HUES48 (cell line): ENCODE measurements around the gene ZFPM1.

ENCODE experiments used
- H3K27ac ChIP-seq: one replicate; pipeline ENCODE4 v1.7.0; 2013; ENCODE audit warnings: low read depth, low read length, inconsistent platforms
- H3K27me3 ChIP-seq: 2 replicates; pipeline ENCODE4 v1.6.1; 2013; ENCODE audit warnings: mild to moderate bottlenecking, low read length; ENCODE audit not compliant: control insufficient read depth, insufficient read depth
- H3K36me3 ChIP-seq: 2 replicates; pipeline ENCODE4 v1.6.1; 2013; ENCODE audit warnings: low read length; ENCODE audit not compliant: control insufficient read depth, insufficient read depth
- H3K4me1 ChIP-seq: 2 replicates; pipeline ENCODE4 v1.6.1; 2013; ENCODE audit warnings: mild to moderate bottlenecking, low read length; ENCODE audit not compliant: control insufficient read depth, insufficient read depth
- H3K4me3 ChIP-seq: 2 replicates; pipeline ENCODE4 v1.5.1; 2013; ENCODE audit warnings: mild to moderate bottlenecking, low read depth, low read length
- H3K9ac ChIP-seq: 2 replicates; pipeline ENCODE4 v1.6.1; 2013; ENCODE audit warnings: mild to moderate bottlenecking, low read depth, low read length, moderate library complexity
- H3K9me3 ChIP-seq: 2 replicates; pipeline ENCODE4 v1.6.1; 2013; ENCODE audit warnings: low read length; ENCODE audit not compliant: control insufficient read depth, insufficient read depth

Gene ZFPM1

GRCh38 chr16:88442727-88443576 is 10.1 kb upstream of the ZFPM1 start:
- H3K4me3 ChIP-seq = no peak overlapping the region
- 0 out of 2 replicates have a peak, but pooled peaks cover 4% of the 10 kb centered on the region for H3K4me1 ChIP-seq
- no peak overlapping the region for H3K9ac ChIP-seq
- H3K36me3 ChIP-seq = no peaks in the 10 kb centered on the region
- H3K27ac ChIP-seq = no peak overlapping the region
- H3K9me3 ChIP-seq = no peaks in the 10 kb centered on the region
- H3K27me3 ChIP-seq = no peaks in the 10 kb centered on the region

- no peaks in the 10 kb centered on the region for H3K27me3 ChIP-seq
- H3K4me1 ChIP-seq = 0 out of 2 replicates have a peak, but pooled peaks cover 4% of the 10 kb centered on the region
- H3K9me3 ChIP-seq = no peaks in the 10 kb centered on the region
- H3K36me3 ChIP-seq = no peaks in the 10 kb centered on the region
- no peak overlapping the region for H3K4me3 ChIP-seq
- no peak overlapping the region for H3K27ac ChIP-seq
- H3K9ac ChIP-seq = no peak overlapping the region
Measured at GRCh38 chr16:88444826-88445582, 8.1 kb upstream of the ZFPM1 start.

GRCh38 chr16:88445583-88445960 is 7.5 kb upstream of the ZFPM1 start:
- no peak overlapping the region for H3K27ac ChIP-seq
- H3K27me3 ChIP-seq = peaks cover 5% of the 10 kb centered on the region
- no peak overlapping the region for H3K9ac ChIP-seq
- H3K36me3 ChIP-seq = no peaks in the 10 kb centered on the region
- H3K4me1 ChIP-seq = 0 out of 2 replicates have a peak, but pooled peaks cover 4% of the 10 kb centered on the region
- H3K4me3 ChIP-seq = no peak overlapping the region
- no peaks in the 10 kb centered on the region for H3K9me3 ChIP-seq

GRCh38 chr16:88446061-88446460 is 7.0 kb upstream of the ZFPM1 start:
- no peak overlapping the region for H3K9ac ChIP-seq
- no peaks in the 10 kb centered on the region for H3K36me3 ChIP-seq
- H3K4me3 ChIP-seq = no peak overlapping the region
- H3K9me3 ChIP-seq = no peaks in the 10 kb centered on the region
- H3K27ac ChIP-seq = no peak overlapping the region
- H3K27me3 ChIP-seq = peaks cover 10% of the 10 kb centered on the region
- H3K4me1 ChIP-seq = 0 out of 2 replicates have a peak, but pooled peaks cover 4% of the 10 kb centered on the region

GRCh38 chr16:88446736-88447135 is 6.3 kb upstream of the ZFPM1 start:
- Histone ChIP-seq H3K4me1 (0 out of 2 replicates have a peak, but pooled peaks cover 4% of the 10 kb centered on the region), H3K27ac (no peak overlapping the region), H3K36me3 (no peaks in the 10 kb centered on the region), H3K9me3 (no peaks in the 10 kb centered on the region), H3K9ac (no peak overlapping the region), H3K4me3 (no peak overlapping the region), H3K27me3 (peaks cover 15% of the 10 kb centered on the region)

- H3K36me3 ChIP-seq = no peaks in the 10 kb centered on the region
- no peaks in the 10 kb centered on the region for H3K9me3 ChIP-seq
- no peak overlapping the region for H3K4me3 ChIP-seq
- H3K9ac ChIP-seq = no peak overlapping the region
- H3K27ac ChIP-seq = no peak overlapping the region
- peaks cover 6% of the 10 kb centered on the region; the same call in 1 of the 2 replicates for H3K4me1 ChIP-seq
- peaks cover 23% of the 10 kb centered on the region for H3K27me3 ChIP-seq
Measured at GRCh38 chr16:88447881-88448280, 5.2 kb upstream of the ZFPM1 start.

GRCh38 chr16:88448461-88449266 is 4.4 kb upstream of the ZFPM1 start:
- H3K9me3 ChIP-seq = no peaks in the 10 kb centered on the region
- H3K4me3 ChIP-seq = no peak overlapping the region
- no peaks in the 10 kb centered on the region for H3K36me3 ChIP-seq
- no peak overlapping the region for H3K9ac ChIP-seq
- H3K27me3 ChIP-seq = peaks cover 24% of the 10 kb centered on the region
- H3K4me1 ChIP-seq = peaks cover 5% of the 10 kb centered on the region; the same call in 1 of the 2 replicates
- H3K27ac ChIP-seq = no peak overlapping the region

GRCh38 chr16:88449267-88449561 is 3.9 kb upstream of the ZFPM1 start:
- H3K9me3 ChIP-seq = no peaks in the 10 kb centered on the region
- H3K36me3 ChIP-seq = no peaks in the 10 kb centered on the region
- no peak overlapping the region for H3K9ac ChIP-seq
- H3K4me1 ChIP-seq = peaks cover 5% of the 10 kb centered on the region; the same call in 1 of the 2 replicates
- H3K27ac ChIP-seq = no peak overlapping the region
- no peak overlapping the region for H3K4me3 ChIP-seq
- peaks cover 30% of the 10 kb centered on the region for H3K27me3 ChIP-seq

GRCh38 chr16:88451586-88452481 is 1.2 kb upstream of the ZFPM1 start:
- Histone ChIP-seq H3K9me3 (no peaks in the 10 kb centered on the region), H3K9ac (no peak overlapping the region), H3K27me3 (peaks cover 55% of the 10 kb centered on the region), H3K4me1 (peaks cover 12% of the 10 kb centered on the region), H3K36me3 (no peaks in the 10 kb centered on the region), H3K4me3 (peak overlapping the region; percentile 77), H3K27ac (no peak overlapping the region)
